HEK293 (cell line): Measurements from ENCODE around the gene ZYX.

Experiments used
- SETDB1 ChIP-seq: IDR thresholded peaks from one replicate; pipeline ENCODE4 v1.6.1; 2017; ENCODE audit warnings: mild to moderate bottlenecking, low read length, moderate library complexity, mixed read lengths; ENCODE audit not compliant: insufficient read length
- ZFP37 ChIP-seq: fragments of 450-650 bp; formaldehyde crosslinking; IDR thresholded peaks from 2 replicates; pipeline ENCODE4 v1.5.1; 2016; ENCODE audit warnings: missing biosample characterization, missing genetic modification characterization
- ZNF239 ChIP-seq: fragments of 450-650 bp; formaldehyde crosslinking; IDR thresholded peaks from 2 replicates; pipeline ENCODE4 v1.5.1; 2016; ENCODE audit warnings: missing biosample characterization, missing genetic modification characterization
- ZNF302 ChIP-seq: fragments of 450-650 bp; formaldehyde crosslinking; IDR thresholded peaks from 2 replicates; pipeline ENCODE4 v1.5.1; 2016; ENCODE audit warnings: missing biosample characterization, missing genetic modification characterization, low read depth
- TF ChIP-seq, protein P1 (sequence below): fragments of 450-650 bp; formaldehyde crosslinking; conservative IDR thresholded peaks from 2 replicates; pipeline ENCODE4 v1.5.1; 2016; ENCODE audit warnings: low read depth, missing biosample characterization, missing genetic modification characterization
- TF ChIP-seq, protein P2 (sequence below): fragments of 450-650 bp; formaldehyde crosslinking; IDR thresholded peaks from 2 replicates; pipeline ENCODE4 v1.5.1; 2017; ENCODE audit warnings: missing biosample characterization, mild to moderate bottlenecking, missing genetic modification characterization, moderate library complexity

DNA sequence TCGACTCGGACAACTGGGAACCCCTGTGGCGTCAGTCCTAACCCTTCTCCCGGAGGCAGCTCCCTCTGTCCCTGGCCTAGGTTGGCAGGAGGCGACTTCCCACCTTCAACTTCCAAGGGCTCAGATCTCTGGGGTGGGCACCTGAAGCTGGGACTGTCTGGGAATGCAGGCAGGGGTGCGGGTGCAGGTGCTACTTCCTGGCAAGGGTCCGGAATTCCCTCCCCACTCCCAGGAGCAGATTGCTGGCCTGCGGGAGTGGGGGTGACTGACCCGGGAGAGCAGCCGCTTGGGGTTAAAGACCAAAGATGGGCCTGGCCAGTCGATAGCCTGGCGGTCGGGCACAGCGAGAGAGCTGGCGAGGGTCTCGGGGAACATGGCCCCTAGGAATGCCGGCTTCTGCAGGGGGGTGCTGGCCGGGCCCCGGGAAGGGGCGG lies 27.1 kb downstream of the ZYX start:
- TF ChIP-seq, protein P1, sequence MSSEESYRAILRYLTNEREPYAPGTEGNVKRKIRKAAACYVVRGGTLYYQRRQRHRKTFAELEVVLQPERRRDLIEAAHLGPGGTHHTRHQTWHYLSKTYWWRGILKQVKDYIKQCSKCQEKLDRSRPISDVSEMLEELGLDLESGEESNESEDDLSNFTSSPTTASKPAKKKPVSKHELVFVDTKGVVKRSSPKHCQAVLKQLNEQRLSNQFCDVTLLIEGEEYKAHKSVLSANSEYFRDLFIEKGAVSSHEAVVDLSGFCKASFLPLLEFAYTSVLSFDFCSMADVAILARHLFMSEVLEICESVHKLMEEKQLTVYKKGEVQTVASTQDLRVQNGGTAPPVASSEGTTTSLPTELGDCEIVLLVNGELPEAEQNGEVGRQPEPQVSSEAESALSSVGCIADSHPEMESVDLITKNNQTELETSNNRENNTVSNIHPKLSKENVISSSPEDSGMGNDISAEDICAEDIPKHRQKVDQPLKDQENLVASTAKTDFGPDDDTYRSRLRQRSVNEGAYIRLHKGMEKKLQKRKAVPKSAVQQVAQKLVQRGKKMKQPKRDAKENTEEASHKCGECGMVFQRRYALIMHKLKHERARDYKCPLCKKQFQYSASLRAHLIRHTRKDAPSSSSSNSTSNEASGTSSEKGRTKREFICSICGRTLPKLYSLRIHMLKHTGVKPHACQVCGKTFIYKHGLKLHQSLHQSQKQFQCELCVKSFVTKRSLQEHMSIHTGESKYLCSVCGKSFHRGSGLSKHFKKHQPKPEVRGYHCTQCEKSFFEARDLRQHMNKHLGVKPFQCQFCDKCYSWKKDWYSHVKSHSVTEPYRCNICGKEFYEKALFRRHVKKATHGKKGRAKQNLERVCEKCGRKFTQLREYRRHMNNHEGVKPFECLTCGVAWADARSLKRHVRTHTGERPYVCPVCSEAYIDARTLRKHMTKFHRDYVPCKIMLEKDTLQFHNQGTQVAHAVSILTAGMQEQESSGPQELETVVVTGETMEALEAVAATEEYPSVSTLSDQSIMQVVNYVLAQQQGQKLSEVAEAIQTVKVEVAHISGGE (tag by site-specific recombination): no peak
- TF ChIP-seq SETDB1 (no peak), ZFP37 (no peak), ZNF302 (tag by site-specific recombination) (no peak), ZNF239 (no peak)
- TF ChIP-seq, protein P2, sequence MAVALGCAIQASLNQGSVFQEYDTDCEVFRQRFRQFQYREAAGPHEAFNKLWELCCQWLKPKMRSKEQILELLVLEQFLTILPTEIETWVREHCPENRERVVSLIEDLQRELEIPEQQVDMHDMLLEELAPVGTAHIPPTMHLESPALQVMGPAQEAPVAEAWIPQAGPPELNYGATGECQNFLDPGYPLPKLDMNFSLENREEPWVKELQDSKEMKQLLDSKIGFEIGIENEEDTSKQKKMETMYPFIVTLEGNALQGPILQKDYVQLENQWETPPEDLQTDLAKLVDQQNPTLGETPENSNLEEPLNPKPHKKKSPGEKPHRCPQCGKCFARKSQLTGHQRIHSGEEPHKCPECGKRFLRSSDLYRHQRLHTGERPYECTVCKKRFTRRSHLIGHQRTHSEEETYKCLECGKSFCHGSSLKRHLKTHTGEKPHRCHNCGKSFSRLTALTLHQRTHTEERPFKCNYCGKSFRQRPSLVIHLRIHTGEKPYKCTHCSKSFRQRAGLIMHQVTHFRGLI (tag by site-specific recombination): no peak
